Heart right ventricle (tissue), 16 donors: ENCODE data around the gene SASS6. TPM values are rescaled to one million over a fixed set of nuclear protein-coding genes. Genes with fewer than 3 reads are reported as not detected.

Experiments used
- ATAC-seq, 8 donors: fragments of 200-7000 bp; cut with Tn5 transposase; one replicate each; pipeline ENCODE4 v1.9.1; 2020; ENCODE audit warnings: mild to moderate bottlenecking in 8 of 8, moderate library complexity in 8 of 8, moderate number of reproducible peaks in 1 of 8
- DNase-seq, 2 donors: peaks; one replicate each; pipeline ENCODE4 v3.0.0-alpha.2; 2020
- H3K27ac ChIP-seq, 10 donors: fragments of 200-600 bp; sonication (generic) in 2 of 10; one replicate each; pipeline versions ENCODE4 v1.5.0 to v1.8.0; 2020 to 2022; ENCODE audit warnings: mild to moderate bottlenecking in 3 of 10
- H3K27me3 ChIP-seq, 7 donors: fragments of 200-600 bp; one replicate each; pipeline ENCODE4 v1.8.0; 2021 to 2022; ENCODE audit warnings: mild to moderate bottlenecking in 2 of 7
- H3K36me3 ChIP-seq, 9 donors: fragments of 200-600 bp; sonication (generic) in 1 of 9; one replicate each; pipeline versions ENCODE4 v1.5.0 to v1.8.0; 2020 to 2022; ENCODE audit warnings: mild to moderate bottlenecking in 2 of 9
- H3K4me1 ChIP-seq, 9 donors: fragments of 200-600 bp; sonication (generic) in 1 of 9; one replicate each; pipeline versions ENCODE4 v1.5.0 to v1.8.0; 2020 to 2022; ENCODE audit warnings: mild to moderate bottlenecking in 4 of 9
- H3K4me3 ChIP-seq, 10 donors: fragments of 200-600 bp; sonication (generic) in 2 of 10; one replicate each; pipeline versions ENCODE4 v1.5.0 to v1.8.0; 2020 to 2022; ENCODE audit warnings: mild to moderate bottlenecking in 7 of 10, moderate library complexity in 2 of 10
- H3K9me3 ChIP-seq, 11 donors: fragments of 200-600 bp in 10 of 11; sonication (generic) in 2 of 11; one replicate each; pipeline versions ENCODE4 v1.5.0 to v1.8.0; 2013 to 2022; ENCODE audit warnings: mild to moderate bottlenecking in 2 of 11, control low read depth in 1 of 11, moderate library complexity in 1 of 11
- CTCF ChIP-seq, 9 donors: fragments of 200-600 bp; sonication (generic) in 2 of 9; IDR thresholded peaks; one replicate each; pipeline versions ENCODE4 v1.5.0 to v1.8.0; 2021 to 2022; ENCODE audit warnings: antibody characterized with exemption in 9 of 9, mild to moderate bottlenecking in 5 of 9, moderate library complexity in 1 of 9
- WGBS, 2 donors: extraction: QIAGEN DNeasy Blood & Tissue Kit; methylation state at CpG; one replicate each; pipeline ENCODE4 v1.1.7; 2013; ENCODE audit warnings: inconsistent platforms in 1 of 2; 5-methylcytosine and 5-hydroxymethylcytosine counted together
- intact Hi-C, 10 donors: fragments of 100-400 bp; cut with DNase I; formaldehyde crosslinking; loops; one replicate each; pipeline versions ENCODE4 v1.11.1 to v1.14.2; 2022
- polyA plus RNA-seq, 2 donors: library from polyadenylated mRNA; stranded (reverse); fragments of 200-250 nt; gene quantifications; one replicate each; pipeline ENCODE4 v1.2.3, GENCODE V29; 2013
- total RNA-seq, 10 donors: library from RNA; stranded (reverse); fragmentation: NEBNext Ultra II Directional in 3 of 10; extraction: Animal tissue kit (Norgen Biotek cat#: 25700) in 3 of 10; gene quantifications; one replicate each; pipeline versions ENCODE4 v1.2.1 to v1.2.4, GENCODE V29; 2021 to 2023
- donor health status: Arrhythmogenic right ventricular cardiomyopathy.
- donor health status: ischemic (EF 13 %, LVEDD 7.1; RV severe dilation, severe dysfunction).
- donor health status: healthy with polysubstance abuse.
- donor health status: DM: no; HTN: yes; CAD: no.
- donor health status: DM: no; HTN: no; CAD: no.
- donor health status: ischemic (EF 25% LVEDD 6.9; RV normal size, moderate dysfunction).
- donor health status: ischemic (EF 25% LVEDD 5.7; RV mildly dilated, moderate dysfunction).
- donor health status: healthy.
- donor health status: DM: yes; HTN: yes; CAD: no.
- donor health status: Ischemic cardiomyopathy.
- donor health status: ischemic (EF 35%, LVEDD 5.7; RV mildly dilated, moderate dysfunction).
- donor health status: nonischemic (EF 11% LVEDD 7.7; RV severe dilation, severe dysfunction).
- donor health status: DM: yes; HTN: yes; CAD: no.
- donor health status: PGD.
- donor health status: ischemic (EF 29% LVEDD 5.4; RV normal size, mild dysfunction).
- donor health status: nonischemic (EF 23%, LVEDD 6.1; RV moderate dilation, normal function).

SASS6 gene
- total and polyA plus RNA-seq, 12 donors: 0.95 to 2.7 (median 1.7) TPM

GRCh38 chr1:100122177-100122576 lies 10.6 kb downstream of the SASS6 start:
- Histone ChIP-seq H3K27ac (no peak overlapping the region), H3K36me3 (peaks cover 0 to 25% (median 3%) of the 10 kb centered on the region in 9 donors), H3K27me3 (no peaks in the 10 kb centered on the region), H3K4me3 (no peak overlapping the region), H3K9me3 (no peaks in the 10 kb centered on the region), H3K4me1 (no peaks in the 10 kb centered on the region)
- DNase-seq (no peak), ATAC-seq (no peak)
- intact Hi-C loops: no loop called here
- WGBS, 2 donors: 85 to 89% methylated on average over 1 of the region's 1 CpG
- TF ChIP-seq CTCF (IDR thresholded peaks at IDR 0.05): no peak

GRCh38 chr1:100115524-100115923 lies 17.2 kb downstream of the SASS6 start:
- TF ChIP-seq CTCF (IDR thresholded peaks at IDR 0.05): no peak
- no peak for ATAC-seq
- 96% methylated on average over 4 of the region's 4 CpGs for WGBS, 2 donors

GRCh38 chr1:100109554-100110066 lies 23.1 kb downstream of the SASS6 start:
- no peaks in the 10 kb centered on the region for H3K9me3 ChIP-seq
- ATAC-seq: no peak
- no peak for DNase-seq
- H3K27ac ChIP-seq: no peak overlapping the region
- no peak overlapping the region for H3K4me3 ChIP-seq
- TF ChIP-seq CTCF (IDR thresholded peaks at IDR 0.05): no peak
- peaks cover 0 to 50% (median 9%) of the 10 kb centered on the region in 9 donors for H3K36me3 ChIP-seq
- no peaks in the 10 kb centered on the region for H3K27me3 ChIP-seq
- intact Hi-C loops: no loop called here
- H3K4me1 ChIP-seq: no peaks in the 10 kb centered on the region

More at GRCh38 chr1:100115524-100115923, 17.2 kb downstream of the SASS6 start:
- H3K27me3 ChIP-seq: no peaks in the 10 kb centered on the region
- no peak for DNase-seq
- no peaks in the 10 kb centered on the region for H3K9me3 ChIP-seq
- H3K27ac ChIP-seq: no peak overlapping the region
- intact Hi-C loops: no loop called here
- peaks cover 0 to 36% (median 3%) of the 10 kb centered on the region in 9 donors for H3K36me3 ChIP-seq
- H3K4me1 ChIP-seq: no peaks in the 10 kb centered on the region
- H3K4me3 ChIP-seq: no peak overlapping the region

- TF ChIP-seq CTCF (IDR thresholded peaks at IDR 0.05): no peak
- no peaks in the 10 kb centered on the region for H3K4me1 ChIP-seq
- DNase-seq: no peak
- no peak for ATAC-seq
- H3K27me3 ChIP-seq: no peaks in the 10 kb centered on the region
- peaks cover 0 to 64% (median 9%) of the 10 kb centered on the region in 9 donors for H3K36me3 ChIP-seq
- H3K27ac ChIP-seq: no peak overlapping the region
- WGBS, 2 donors: 83 to 91% methylated on average over 4 of the region's 4 CpGs
- no peak overlapping the region for H3K4me3 ChIP-seq
- intact Hi-C loops: no loop called here
- no peaks in the 10 kb centered on the region for H3K9me3 ChIP-seq
These were observed 25.0 kb downstream of the SASS6 start for GRCh38 chr1:100107696-100108095.
